HCT116 (cell line): ENCODE results near the gene CST4. TPM values are rescaled to one million over a fixed set of nuclear protein-coding genes. Genes with fewer than 3 reads are reported as not detected.
"Not testable (repeated sequence)": the region's sequence is repeated elsewhere in the genome, so short reads cannot be mapped to it uniquely, and the experiment has no call there.

Experiments
- ATAC-seq: fragments of 200-7000 bp; cut with Tn5 transposase; 2 replicates; pipeline ENCODE4 v1.9.1; 2020; ENCODE audit warnings: mild to moderate bottlenecking, moderate library complexity
- BruUV-seq: library from RNA; stranded (reverse); fragments of 400-500 nt; replicated peaks from 2 replicates; lab custom pipeline; 2021; lab: Mats Ljungman, UMichigan
- CTCF ChIA-PET: fragments of 300-600 bp; sonication (Branson Sonifier 250); formaldehyde crosslinking; loops from one replicate; lab custom pipeline; 2021; ENCODE audit warnings: antibody characterized with exemption; lab: Charles Lee
- POLR2A ChIA-PET: fragments of 300-600, 350-600 bp; sonication (Branson Sonifier 250); formaldehyde crosslinking; loops from one replicate; lab custom pipeline; 2021; ENCODE audit warnings: antibody characterized with exemption; lab: Charles Lee
- RAD21 ChIA-PET, 2 experiments: fragments of 300-600 bp; sonication (Branson Sonifier 250); formaldehyde crosslinking; loops; one replicate each; lab custom pipeline; 2023; ENCODE audit warnings: low total read pairs in 2 of 2; ENCODE audit not compliant: uncharacterized antibody in 2 of 2, unreplicated experiment in 2 of 2, low non-redundant PET in 1 of 2; lab: Charles Lee
- DNase-seq: peaks from one replicate; pipeline ENCODE4 v3.0.0-alpha.2; 2010; ENCODE audit warnings: low read depth, low spot score
- H2AFZ ChIP-seq: fragments of 200-600 bp; shearing (Covaris generic), sonication (generic); 2 replicates; pipeline ENCODE4 v1.6.1; 2017; ENCODE audit warnings: low read depth, mixed run types, mixed read lengths, antibody characterized with exemption, low read length; ENCODE audit not compliant: poor library complexity, severe bottlenecking
- H3K27ac ChIP-seq: 2 replicates; pipeline ENCODE4 v1.5.1; 2012; ENCODE audit warnings: low read depth, low read length
- H3K27me3 ChIP-seq: fragments of 200-600 bp; sonication (generic); 2 replicates; pipeline ENCODE4 v1.6.1; 2016; ENCODE audit warnings: mixed run types, low read length, mixed read lengths; ENCODE audit not compliant: insufficient read depth
- H3K36me3 ChIP-seq, 2 experiments: fragments of 200-500 bp in 1 of 2; fragments of 200-600 bp in 1 of 2; sonication (Bioruptor generic) in 1 of 2; sonication (generic) in 1 of 2; 2 replicates each; pipeline versions ENCODE4 v1.5.1 to v1.6.1; 2014 to 2016; ENCODE audit warnings: low read length in 2 of 2, inconsistent platforms in 1 of 2, mixed read lengths in 1 of 2, mixed run types in 1 of 2; ENCODE audit not compliant: insufficient read depth in 2 of 2, control insufficient read depth in 1 of 2
- H3K4me1 ChIP-seq, 2 experiments: fragments of 200-600 bp in 1 of 2; sonication (generic) in 1 of 2; 2 replicates each; pipeline versions ENCODE4 v1.5.1 to v1.6.1; 2012 to 2017; ENCODE audit warnings: low read length in 2 of 2, inconsistent platforms in 1 of 2, mild to moderate bottlenecking in 1 of 2, mixed read lengths in 1 of 2, mixed run types in 1 of 2, moderate library complexity in 1 of 2; ENCODE audit not compliant: insufficient read depth in 2 of 2, control insufficient read depth in 1 of 2
- H3K4me2 ChIP-seq: fragments of 200-600 bp; sonication (generic); 2 replicates; pipeline ENCODE4 v1.6.1; 2017; ENCODE audit warnings: mixed run types, low read length, mixed read lengths
- H3K4me3 ChIP-seq, 2 experiments: fragments of 200-600 bp in 1 of 2; sonication (generic) in 1 of 2; replicated peaks in 1 of 2; 2 replicates each; pipeline ENCODE4 v1.5.1; 2011 to 2016; ENCODE audit warnings: low read length in 2 of 2, control low read depth in 1 of 2, low read depth in 1 of 2, mild to moderate bottlenecking in 1 of 2, mixed read lengths in 1 of 2, mixed run types in 1 of 2
- H3K79me2 ChIP-seq: fragments of 200-600 bp; sonication (generic); 2 replicates; pipeline ENCODE4 v1.6.1; 2017; ENCODE audit warnings: mild to moderate bottlenecking, mixed run types, low read length, moderate library complexity, mixed read lengths; ENCODE audit not compliant: insufficient read depth
- H3K9ac ChIP-seq: fragments of 200-600 bp; sonication (generic); 2 replicates; pipeline ENCODE4 v1.6.1; 2016; ENCODE audit warnings: low read length, mixed read lengths
- H3K9me2 ChIP-seq: fragments of 200-600 bp; sonication (generic), shearing (Covaris generic); 2 replicates; pipeline ENCODE4 v1.6.1; 2017; ENCODE audit warnings: mixed run types, mild to moderate bottlenecking, moderate library complexity; ENCODE audit not compliant: insufficient read depth
- H3K9me3 ChIP-seq, 2 experiments: fragments of 200-500 bp in 1 of 2; fragments of 200-600 bp in 1 of 2; sonication (Bioruptor generic) in 1 of 2; sonication (generic) in 1 of 2; 2 replicates each; pipeline ENCODE4 v1.6.1; 2014 to 2017; ENCODE audit warnings: low read length in 2 of 2, mixed read lengths in 2 of 2, inconsistent platforms in 1 of 2, low read depth in 1 of 2, mild to moderate bottlenecking in 1 of 2, mixed run types in 1 of 2, moderate library complexity in 1 of 2; ENCODE audit not compliant: control insufficient read depth in 1 of 2, insufficient read depth in 1 of 2
- H4K20me1 ChIP-seq: fragments of 200-600 bp; sonication (generic), shearing (Covaris generic); 2 replicates; pipeline ENCODE4 v1.6.1; 2017; ENCODE audit warnings: mixed run types, mild to moderate bottlenecking, moderate library complexity; ENCODE audit not compliant: insufficient read depth
- ATF3 ChIP-seq: IDR thresholded peaks from 2 replicates; pipeline ENCODE4 v1.6.1; 2012
- CBX3 ChIP-seq: IDR thresholded peaks from 2 replicates; pipeline ENCODE4 v1.6.1; 2012; ENCODE audit warnings: low read depth
- CTCF ChIP-seq, 3 experiments: fragments of 200-600 bp in 1 of 3; sonication (generic) in 1 of 3; IDR thresholded peaks in 2 of 3; conservative IDR thresholded peaks in 1 of 3; 2 replicates each; pipeline ENCODE4 v1.5.1; 2012 to 2017; ENCODE audit warnings: low read depth in 2 of 3, low read length in 2 of 3, antibody characterized with exemption in 1 of 3, borderline replicate concordance in 1 of 3, control low read depth in 1 of 3, mild to moderate bottlenecking in 1 of 3, mixed read lengths in 1 of 3, mixed run types in 1 of 3, moderate library complexity in 1 of 3; ENCODE audit not compliant: insufficient read depth in 1 of 3
- FOSL1 ChIP-seq: IDR thresholded peaks from 2 replicates; pipeline ENCODE4 v1.6.1; 2012; ENCODE audit warnings: low read depth
- POLR2AphosphoS5 ChIP-seq: IDR thresholded peaks from 2 replicates; pipeline ENCODE4 v1.6.1; 2011; ENCODE audit warnings: mild to moderate bottlenecking, low read depth, low read length, moderate library complexity
- SP1 ChIP-seq: IDR thresholded peaks from 2 replicates; pipeline ENCODE4 v1.6.1; 2012; ENCODE audit warnings: low read depth
- ZBTB33 ChIP-seq: IDR thresholded peaks from 2 replicates; pipeline ENCODE4 v1.6.1; 2011; ENCODE audit warnings: mild to moderate bottlenecking, low read length, moderate library complexity; ENCODE audit not compliant: insufficient replicate concordance; ENCODE audit errors: extremely low read depth
- ZNF274 ChIP-seq: fragments of 200-500 bp; sonication (Bioruptor generic); IDR thresholded peaks from 2 replicates; pipeline ENCODE4 v1.6.1; 2014; ENCODE audit warnings: mild to moderate bottlenecking, low read depth, low read length, inconsistent platforms
- intact Hi-C: fragments of 100-400 bp; cut with micrococcal nuclease; formaldehyde crosslinking; loops from 2 replicates; pipeline ENCODE4 v1.10.0; 2022
- total RNA-seq: library from RNA; stranded (reverse); gene quantifications from one replicate; pipeline ENCODE4 v1.2.1, GENCODE V29; 2021; ENCODE audit not compliant: unreplicated experiment

Gene CST4
- total RNA-seq, 1 experiment from 2014 or later = not detected

GRCh38 chr20:23721962-23722361 is 33.1 kb upstream of the CST4 start:
- CTCF ChIA-PET = no interaction called here
- Histone ChIP-seq H3K27me3 (no peaks in the 10 kb centered on the region; the same call in 1 of the 2 replicates), H3K36me3 (no peaks in the 10 kb centered on the region), H3K9me2 (no peaks in the 10 kb centered on the region), H3K4me2 (no peak overlapping the region)
- DNase-seq = no peak
- intact Hi-C loops = no loop called here
- TF ChIP-seq SP1 = no peak
- TF ChIP-seq ATF3 = no peak
- no peak for TF ChIP-seq ZNF274
- TF ChIP-seq CTCF (IDR thresholded peaks at IDR 0.05 in 2 of 3, conservative IDR thresholded peaks at IDR 0.05 in 1 of 3; ENCODE audit: borderline replicate concordance in 1 of 3, insufficient read depth in 1 of 3, low read depth in 2 of 3, low read length in 2 of 3) = no peak
- no peak for TF ChIP-seq CBX3
- no peak for TF ChIP-seq FOSL1
- no peak for TF ChIP-seq ZBTB33
- no peak for TF ChIP-seq POLR2AphosphoS5
- TF ChIP-seq, all 23 proteins: peak for 0
- ATAC-seq = no peak
- no peak overlapping the region for H3K4me3 ChIP-seq
- H3K9ac ChIP-seq = no peak overlapping the region
- no peak overlapping the region for H3K27ac ChIP-seq
- RAD21 ChIA-PET = no interaction called here
- H3K79me2 ChIP-seq = no peaks in the 10 kb centered on the region
- no peaks in the 10 kb centered on the region for H3K4me1 ChIP-seq
- H4K20me1 ChIP-seq = no peaks in the 10 kb centered on the region
- H3K9me3 ChIP-seq = no peaks in the 10 kb centered on the region
- H2AFZ ChIP-seq = no peak overlapping the region
- no TSS peak for BruUV-seq
- POLR2A ChIA-PET = no interaction called here

GRCh38 chr20:23719351-23719750 is 30.5 kb upstream of the CST4 start:
- H3K4me3 ChIP-seq, H3K27ac ChIP-seq, intact Hi-C loops, H3K9me3 ChIP-seq, BruUV-seq, H4K20me1 ChIP-seq, H3K9ac ChIP-seq, POLR2A ChIA-PET, H3K79me2 ChIP-seq, H3K27me3 ChIP-seq, H3K36me3 ChIP-seq, H3K4me2 ChIP-seq, H3K9me2 ChIP-seq, H2AFZ ChIP-seq, ATAC-seq, RAD21 ChIA-PET, DNase-seq, H3K4me1 ChIP-seq, CTCF ChIA-PET: not testable (repeated sequence)

GRCh38 chr20:23711778-23712177 is 22.9 kb upstream of the CST4 start:
- RAD21 ChIA-PET, H3K9me2 ChIP-seq, H3K79me2 ChIP-seq, H3K4me3 ChIP-seq, H3K9me3 ChIP-seq, H3K27ac ChIP-seq, intact Hi-C loops, H3K9ac ChIP-seq, H3K4me1 ChIP-seq, CTCF ChIA-PET, BruUV-seq, ATAC-seq, H3K36me3 ChIP-seq, H4K20me1 ChIP-seq, H3K4me2 ChIP-seq, POLR2A ChIA-PET, H2AFZ ChIP-seq, DNase-seq: not testable (repeated sequence)
- peaks cover 21% of the 10 kb centered on the region for H3K27me3 ChIP-seq
